Stimulated activated naive CD8-positive, alpha-beta T cell treated with anti-CD3 and anti-CD28 coated beads, Interleukin-15, Interleukin-2, amounts not matched to agents 100 ng/mL and 50 ng/mL, for 24 hours (primary cell): ENCODE data around the gene PARD3B.

ENCODE experiments used
- H3K27ac Mint-ChIP-seq: one replicate; pipeline ENCODE4 v1.8.0; 2021; ENCODE audit warnings: mild to moderate bottlenecking, mixed read lengths
- H3K27me3 Mint-ChIP-seq: one replicate; pipeline ENCODE4 v1.8.0; 2021; ENCODE audit warnings: mixed read lengths
- H3K36me3 Mint-ChIP-seq: one replicate; pipeline ENCODE4 v1.8.0; 2021; ENCODE audit warnings: low read depth, mixed read lengths
- H3K4me1 Mint-ChIP-seq: one replicate; pipeline ENCODE4 v1.8.0; 2021; ENCODE audit warnings: low read depth, mixed read lengths
- H3K4me3 Mint-ChIP-seq: one replicate; pipeline ENCODE4 v1.8.0; 2021; ENCODE audit warnings: mild to moderate bottlenecking, mixed read lengths
- H3K9me3 Mint-ChIP-seq: one replicate; pipeline ENCODE4 v1.8.0; 2021; ENCODE audit warnings: mixed read lengths

PARD3B gene

DNA sequence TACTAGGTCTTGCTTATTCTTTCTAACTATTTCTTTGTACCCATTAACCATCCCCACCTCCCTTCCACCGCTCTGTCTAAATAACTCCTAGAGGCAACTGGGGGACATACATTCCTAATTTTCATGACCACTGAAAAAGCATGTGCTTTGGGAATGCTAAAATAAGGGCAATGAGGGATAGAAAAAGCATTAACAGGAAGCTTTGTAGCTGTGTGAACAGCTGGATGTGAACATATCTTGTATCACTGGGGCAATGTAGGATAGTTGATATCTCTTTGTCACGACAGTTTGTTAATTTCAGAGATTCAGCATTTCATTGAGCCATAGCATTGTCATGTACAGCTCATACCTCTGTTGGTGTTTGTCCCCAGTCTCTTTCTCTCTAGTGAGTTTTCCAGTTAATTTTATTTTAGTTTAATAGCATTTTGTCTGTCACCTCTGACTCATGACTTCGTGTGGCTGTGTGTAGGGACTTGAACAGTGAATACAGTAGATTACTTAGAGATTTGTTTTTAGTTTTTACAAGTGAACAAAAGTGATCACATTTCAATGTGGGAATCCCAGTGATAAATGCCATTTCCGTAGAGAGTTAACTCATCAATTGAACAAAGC, 906.7 kb downstream of the PARD3B start:
- Mint-ChIP-seq H3K4me1 (no peaks in the 10 kb centered on the region), H3K27me3 (no peaks in the 10 kb centered on the region), H3K36me3 (no peaks in the 10 kb centered on the region), H3K27ac (no peak overlapping the region), H3K4me3 (no peak overlapping the region), H3K9me3 (no peaks in the 10 kb centered on the region)

DNA sequence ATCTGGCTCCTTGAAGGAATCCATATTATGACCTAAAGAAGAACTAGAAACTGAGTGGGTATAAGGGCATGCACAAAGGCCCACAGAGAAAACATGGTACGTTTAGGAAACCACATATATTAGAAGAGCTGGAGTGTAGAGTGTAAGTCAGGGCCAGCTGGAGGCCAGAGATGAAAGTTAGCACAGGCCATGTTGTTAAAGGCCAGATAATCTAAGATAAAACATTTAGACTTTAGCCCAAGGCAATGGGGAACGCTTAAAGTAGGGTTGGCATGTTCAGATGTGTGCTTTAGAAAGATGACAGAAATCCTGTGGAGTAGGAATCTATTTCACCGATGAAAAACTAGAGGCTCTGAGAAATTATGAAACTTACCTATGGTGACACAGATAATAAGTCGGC, 907.9 kb downstream of the PARD3B start:
- peaks cover 2% of the 10 kb centered on the region for H3K9me3 Mint-ChIP-seq
- no peaks in the 10 kb centered on the region for H3K4me1 Mint-ChIP-seq
- no peak overlapping the region for H3K27ac Mint-ChIP-seq
- H3K36me3 Mint-ChIP-seq = no peaks in the 10 kb centered on the region
- H3K27me3 Mint-ChIP-seq = no peaks in the 10 kb centered on the region
- no peak overlapping the region for H3K4me3 Mint-ChIP-seq

DNA sequence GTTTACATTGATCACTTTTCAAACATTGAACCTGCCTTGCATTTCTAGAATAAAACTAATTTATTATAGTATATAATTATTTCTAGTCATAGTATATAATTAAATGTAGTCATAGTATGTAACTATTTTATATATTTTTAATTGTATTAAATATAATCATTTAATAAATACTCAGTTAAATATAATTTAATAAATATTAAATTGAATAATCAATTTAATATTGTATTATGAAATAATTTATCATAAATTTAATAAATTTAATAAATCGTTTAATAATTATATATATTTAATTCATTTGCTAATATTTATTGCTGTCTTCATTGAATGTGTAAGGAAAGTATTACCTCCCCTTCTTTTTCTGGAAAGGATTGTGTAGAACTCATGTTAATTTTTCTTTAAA, 911.4 kb downstream of the PARD3B start:
- Mint-ChIP-seq H3K9me3 (peaks cover 6% of the 10 kb centered on the region), H3K36me3 (no peaks in the 10 kb centered on the region), H3K4me3 (no peak overlapping the region), H3K4me1 (peaks cover 7% of the 10 kb centered on the region), H3K27me3 (no peaks in the 10 kb centered on the region), H3K27ac (no peak overlapping the region)

- Mint-ChIP-seq H3K4me3 (no peak overlapping the region), H3K4me1 (peaks cover 12% of the 10 kb centered on the region), H3K36me3 (no peaks in the 10 kb centered on the region), H3K27me3 (no peaks in the 10 kb centered on the region), H3K9me3 (peaks cover 6% of the 10 kb centered on the region), H3K27ac (no peak overlapping the region)
These were observed 914.9 kb downstream of the PARD3B start for GRCh38 chr2:205460217-205460616.

DNA sequence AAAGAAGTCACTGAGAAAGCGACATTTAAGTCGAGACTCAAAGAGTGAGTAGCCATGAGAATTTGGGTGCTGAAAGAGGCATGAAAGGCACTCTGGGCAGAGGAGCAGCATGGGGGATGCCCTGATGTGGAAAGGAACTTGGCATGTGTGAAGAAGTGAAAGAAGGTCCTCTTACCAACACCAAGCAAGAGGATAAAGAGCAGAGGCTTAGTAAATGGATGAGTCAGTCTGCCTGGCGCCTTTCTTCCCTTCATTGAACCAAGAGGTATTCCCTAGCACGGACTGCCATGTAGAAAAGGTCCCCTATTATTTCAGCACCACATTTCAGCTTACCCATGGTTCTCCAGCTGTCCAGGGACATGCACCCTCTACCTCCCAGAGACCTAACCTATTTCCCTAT, 915.9 kb downstream of the PARD3B start:
- peaks cover 6% of the 10 kb centered on the region for H3K9me3 Mint-ChIP-seq
- H3K4me1 Mint-ChIP-seq = peaks cover 12% of the 10 kb centered on the region
- no peaks in the 10 kb centered on the region for H3K27me3 Mint-ChIP-seq
- no peak overlapping the region for H3K27ac Mint-ChIP-seq
- H3K4me3 Mint-ChIP-seq = no peak overlapping the region
- no peaks in the 10 kb centered on the region for H3K36me3 Mint-ChIP-seq

DNA sequence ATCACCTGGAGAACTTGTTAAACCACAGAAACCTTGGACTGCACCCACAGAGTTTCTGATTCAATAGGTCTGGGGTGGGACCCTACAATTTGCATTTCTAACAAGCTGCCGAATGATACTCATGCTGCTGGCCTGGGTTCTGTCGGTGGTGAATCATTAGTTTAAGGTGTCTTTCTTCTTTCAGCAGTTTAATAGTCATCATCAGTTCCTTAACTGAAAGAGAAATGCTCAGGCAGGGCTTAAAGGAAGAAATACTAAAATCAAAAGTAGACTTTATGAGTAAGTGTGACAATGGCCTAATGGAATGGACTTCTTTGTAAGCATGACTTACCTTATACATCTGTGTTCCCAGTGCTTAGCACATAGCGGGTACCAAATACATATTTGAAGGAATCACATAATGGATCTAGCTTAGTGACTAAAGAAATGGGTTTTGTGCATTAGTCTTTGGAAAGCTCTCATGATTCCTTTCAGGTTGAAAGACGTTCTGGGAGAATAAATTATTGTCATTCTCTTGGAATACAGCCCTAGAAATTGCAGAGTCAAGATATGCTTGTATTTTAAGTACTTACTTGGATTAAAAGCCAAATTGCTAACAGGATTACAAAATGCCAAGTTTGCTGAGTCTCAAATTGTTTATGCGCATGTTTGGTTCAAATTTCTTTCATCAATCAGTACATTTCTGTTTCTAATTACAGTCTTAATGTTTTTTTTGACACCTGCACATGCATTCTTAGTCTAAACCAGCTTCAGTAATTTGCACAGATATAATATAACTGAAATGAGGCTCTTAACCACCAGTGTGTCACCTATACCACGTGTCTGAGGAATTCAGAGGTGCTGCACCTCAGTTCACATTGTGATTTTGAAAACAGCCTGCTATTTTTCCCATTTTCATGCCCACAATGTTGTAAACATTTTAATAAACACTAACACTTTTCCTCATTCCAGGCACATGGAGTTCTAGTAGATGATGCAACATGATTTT, 916.7 kb downstream of the PARD3B start:
- H3K36me3 Mint-ChIP-seq = no peaks in the 10 kb centered on the region
- H3K4me3 Mint-ChIP-seq = no peak overlapping the region
- peaks cover 12% of the 10 kb centered on the region for H3K4me1 Mint-ChIP-seq
- no peak overlapping the region for H3K27ac Mint-ChIP-seq
- peaks cover 6% of the 10 kb centered on the region for H3K9me3 Mint-ChIP-seq
- no peaks in the 10 kb centered on the region for H3K27me3 Mint-ChIP-seq

DNA sequence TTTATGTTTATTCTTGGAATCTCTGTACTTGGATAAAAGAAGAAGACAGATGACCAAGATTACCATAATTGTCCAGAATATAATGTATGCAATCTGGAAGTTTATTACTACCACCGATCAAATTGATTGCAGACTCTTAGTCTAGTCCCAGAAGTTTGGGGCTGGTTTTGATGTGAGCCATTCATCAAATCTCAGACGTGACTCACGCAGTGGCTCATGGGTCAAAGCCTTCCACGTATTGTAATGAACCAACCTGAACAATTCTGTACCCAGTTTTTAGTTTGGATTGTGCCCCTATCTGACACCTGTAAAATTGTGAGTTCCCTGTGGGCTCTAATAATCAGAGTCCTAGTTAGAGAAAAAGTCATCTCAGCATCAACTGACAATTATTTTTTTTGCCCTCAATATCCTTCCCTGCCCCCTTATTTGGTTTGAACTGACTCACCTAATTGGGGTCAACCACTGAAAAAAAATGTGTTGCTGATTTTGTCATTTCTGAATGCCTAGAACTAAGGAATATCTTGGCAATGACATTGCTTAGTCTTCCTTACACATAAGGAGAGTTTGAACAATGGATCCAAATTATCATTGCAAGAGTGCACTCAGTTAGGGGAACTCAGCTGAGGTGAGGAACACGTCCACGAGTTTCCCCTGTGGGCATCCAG, 917.5 kb downstream of the PARD3B start:
- no peak overlapping the region for H3K27ac Mint-ChIP-seq

DNA sequence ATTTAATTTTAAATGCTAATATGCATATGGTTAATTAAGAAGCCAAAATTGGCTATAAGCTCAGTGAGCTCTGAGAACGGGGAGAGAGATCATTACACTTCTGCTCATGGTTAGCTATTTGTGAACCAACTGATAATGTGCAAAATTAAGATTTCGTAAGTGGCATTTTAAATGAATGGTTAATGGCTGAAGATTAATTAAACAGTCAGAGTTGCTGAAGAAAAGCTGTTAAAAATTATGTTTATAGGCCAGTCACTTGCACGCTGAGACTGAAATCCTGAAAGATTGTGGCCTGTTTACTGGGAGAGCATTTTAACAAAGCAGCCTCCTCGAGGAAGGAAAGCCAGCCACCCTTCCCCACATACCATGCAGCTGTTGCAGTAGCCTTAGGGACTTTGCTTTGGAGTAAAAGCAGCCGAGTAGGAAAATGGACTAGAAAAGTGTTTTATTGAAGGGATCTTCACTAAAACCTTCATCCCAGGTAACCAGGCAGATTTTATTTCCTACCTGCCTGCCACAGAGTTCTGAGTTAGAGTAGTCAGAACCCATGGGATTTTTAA, 918.3 kb downstream of the PARD3B start:
- H3K27me3 Mint-ChIP-seq = no peaks in the 10 kb centered on the region
- H3K4me1 Mint-ChIP-seq = peaks cover 12% of the 10 kb centered on the region
- no peak overlapping the region for H3K27ac Mint-ChIP-seq
- no peaks in the 10 kb centered on the region for H3K36me3 Mint-ChIP-seq
- peaks cover under 1% of the 10 kb centered on the region for H3K9me3 Mint-ChIP-seq
- H3K4me3 Mint-ChIP-seq = no peak overlapping the region

More for the DNA sequence above, 917.5 kb downstream of the PARD3B start:
- Mint-ChIP-seq H3K9me3 (peaks cover 6% of the 10 kb centered on the region), H3K36me3 (no peaks in the 10 kb centered on the region), H3K27me3 (no peaks in the 10 kb centered on the region), H3K4me3 (no peak overlapping the region), H3K4me1 (peaks cover 12% of the 10 kb centered on the region)

- Mint-ChIP-seq H3K27ac (no peak overlapping the region), H3K4me1 (peaks cover 12% of the 10 kb centered on the region), H3K9me3 (no peaks in the 10 kb centered on the region), H3K27me3 (no peaks in the 10 kb centered on the region), H3K36me3 (no peaks in the 10 kb centered on the region), H3K4me3 (no peak overlapping the region)
These were observed 919.4 kb downstream of the PARD3B start for GRCh38 chr2:205464681-205465080.

DNA sequence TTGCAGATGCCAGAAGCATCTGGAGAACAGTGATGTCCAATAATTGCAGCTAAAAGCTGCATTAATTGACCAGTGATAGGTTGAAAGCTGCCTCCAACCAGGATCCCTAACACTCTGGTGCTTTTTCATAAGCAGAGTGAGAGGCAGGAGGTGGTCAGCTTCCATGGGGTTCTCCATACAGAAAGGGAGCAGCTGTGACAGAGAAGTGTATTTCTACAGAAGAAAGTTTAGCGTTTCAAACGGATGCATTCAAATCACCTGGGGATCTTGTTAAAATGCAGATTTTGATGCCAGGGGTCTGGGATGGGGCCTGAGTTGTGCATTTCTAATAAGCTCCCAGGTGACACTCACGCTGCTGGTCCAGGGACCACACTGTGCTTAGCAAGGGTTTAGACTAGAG, 920.5 kb downstream of the PARD3B start:
- Mint-ChIP-seq H3K4me3 (no peak overlapping the region), H3K4me1 (peaks cover 12% of the 10 kb centered on the region), H3K27me3 (no peaks in the 10 kb centered on the region), H3K36me3 (no peaks in the 10 kb centered on the region), H3K9me3 (no peaks in the 10 kb centered on the region), H3K27ac (no peak overlapping the region)

DNA sequence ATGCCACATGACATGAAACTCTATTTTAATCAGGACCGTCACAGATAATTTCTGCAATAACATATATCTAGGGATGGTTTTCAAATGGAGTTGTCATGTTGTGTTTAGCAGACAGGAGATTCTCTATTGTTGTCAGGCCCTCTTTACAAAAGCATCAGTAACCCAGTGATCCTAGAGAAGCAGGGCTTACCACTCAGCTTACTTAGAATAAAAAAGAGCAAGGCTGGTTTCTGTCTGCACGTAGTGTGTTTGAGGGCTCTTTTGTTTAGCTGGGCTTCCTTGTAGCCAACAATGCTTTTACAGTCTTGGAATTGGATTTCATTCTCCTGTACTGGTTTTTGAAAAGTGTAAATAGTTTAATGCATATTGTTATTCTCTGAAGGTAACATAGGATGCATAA, 926.5 kb downstream of the PARD3B start:
- H3K4me3 Mint-ChIP-seq = no peak overlapping the region
- H3K9me3 Mint-ChIP-seq = no peaks in the 10 kb centered on the region
- no peaks in the 10 kb centered on the region for H3K4me1 Mint-ChIP-seq
- no peak overlapping the region for H3K27ac Mint-ChIP-seq
- no peaks in the 10 kb centered on the region for H3K27me3 Mint-ChIP-seq
- no peaks in the 10 kb centered on the region for H3K36me3 Mint-ChIP-seq

GRCh38 chr2:205473791-205474190, 928.5 kb downstream of the PARD3B start:
- no peak overlapping the region for H3K4me3 Mint-ChIP-seq
- no peaks in the 10 kb centered on the region for H3K27me3 Mint-ChIP-seq
- no peaks in the 10 kb centered on the region for H3K9me3 Mint-ChIP-seq
- no peaks in the 10 kb centered on the region for H3K4me1 Mint-ChIP-seq
- no peak overlapping the region for H3K27ac Mint-ChIP-seq
- no peaks in the 10 kb centered on the region for H3K36me3 Mint-ChIP-seq

DNA sequence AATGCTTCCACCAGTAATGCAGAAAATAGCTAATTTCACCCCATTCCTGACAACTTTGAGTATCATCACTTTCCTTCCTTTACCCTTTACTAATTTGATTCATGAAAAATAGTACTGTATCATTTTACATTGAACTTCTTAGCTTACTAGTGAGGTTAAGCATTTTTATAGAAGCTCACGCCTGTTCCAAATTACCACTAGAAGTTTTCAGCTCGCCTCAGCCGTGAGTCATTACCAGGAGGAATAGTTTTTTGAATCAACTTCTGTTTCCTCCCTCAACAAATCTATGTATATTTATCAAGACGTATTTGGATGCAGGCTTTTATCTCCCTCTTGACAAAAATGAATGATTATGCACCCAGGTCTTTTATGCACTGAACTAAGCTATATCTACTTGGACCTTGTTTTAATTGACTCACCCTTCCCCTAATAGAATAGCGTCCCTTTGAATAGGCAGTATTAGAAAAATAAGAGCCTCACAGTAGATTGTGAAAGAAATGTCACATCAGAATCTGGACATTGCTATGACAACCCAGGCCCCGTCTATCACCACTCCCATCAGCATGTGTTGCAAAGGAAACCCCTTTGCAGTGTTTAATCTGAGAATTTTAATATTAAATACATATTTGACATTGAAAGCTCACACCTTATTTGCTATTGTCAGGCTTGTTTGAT, 929.6 kb downstream of the PARD3B start:
- Mint-ChIP-seq H3K27ac (no peak overlapping the region), H3K36me3 (no peaks in the 10 kb centered on the region), H3K4me3 (no peak overlapping the region), H3K27me3 (no peaks in the 10 kb centered on the region), H3K4me1 (no peaks in the 10 kb centered on the region), H3K9me3 (no peaks in the 10 kb centered on the region)

DNA sequence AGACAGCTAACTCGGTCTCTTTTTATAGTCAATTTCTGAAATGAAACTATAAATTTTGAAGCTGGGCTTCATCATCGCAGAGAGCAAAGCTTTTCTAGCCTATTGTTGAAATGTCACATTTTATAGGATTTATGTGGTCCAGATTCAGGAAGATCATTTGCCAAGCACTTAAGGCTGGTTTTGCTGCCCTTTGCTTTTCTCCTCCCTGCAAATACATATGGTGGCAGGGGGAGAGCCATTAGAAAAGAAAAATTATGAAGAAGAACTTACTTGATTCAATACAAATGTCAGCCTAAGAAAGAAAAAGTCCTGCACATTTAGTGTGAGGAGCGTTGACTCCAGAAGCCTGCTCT, 930.1 kb downstream of the PARD3B start:
- H3K36me3 Mint-ChIP-seq = no peaks in the 10 kb centered on the region
- H3K27ac Mint-ChIP-seq = no peak overlapping the region
- no peaks in the 10 kb centered on the region for H3K9me3 Mint-ChIP-seq
- H3K4me3 Mint-ChIP-seq = no peak overlapping the region
- H3K27me3 Mint-ChIP-seq = no peaks in the 10 kb centered on the region
- no peaks in the 10 kb centered on the region for H3K4me1 Mint-ChIP-seq
